Erythroblast (primary cell): Measurements from ENCODE around the gene CDKN2A.

Experiments
- GATA1 ChIP-seq: IDR thresholded peaks from 2 replicates; pipeline ENCODE4 v1.6.1; 2011; ENCODE audit warnings: low read depth, mild to moderate bottlenecking, control low read depth, low read length, moderate library complexity
- POLR2A ChIP-seq: IDR thresholded peaks from 2 replicates; pipeline ENCODE4 v1.6.1; 2011; ENCODE audit warnings: mild to moderate bottlenecking, low read length

DNA sequence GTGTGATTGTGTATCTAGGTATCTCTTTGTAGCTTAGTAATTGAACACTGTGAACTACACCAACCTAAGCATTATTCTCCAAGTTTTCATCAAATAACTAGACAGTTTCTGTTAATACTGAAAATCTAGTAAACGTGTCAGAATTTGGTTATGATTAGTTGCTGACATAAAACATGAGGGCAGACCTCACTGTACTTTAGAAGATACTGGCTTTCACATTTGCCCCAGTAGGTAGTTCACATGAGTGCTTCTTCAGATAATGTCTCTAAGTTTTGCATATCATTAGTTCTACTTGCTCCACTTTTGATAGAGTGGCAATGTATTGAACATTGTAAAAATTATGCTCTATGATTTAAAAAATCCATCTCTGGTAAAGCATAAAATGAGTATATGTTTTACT lies 7.8 kb upstream of the CDKN2A start:
- TF ChIP-seq POLR2A (no peak), GATA1 (no peak)
